GM12801 (cell line): ENCODE measurements around the gene EDAR.

ENCODE experiments used
- CTCF ChIP-seq: IDR thresholded peaks from one replicate; pipeline ENCODE4 v1.5.1; 2011; ENCODE audit warnings: control low read depth; ENCODE audit not compliant: insufficient read length; ENCODE audit errors: extremely low read depth

Gene EDAR

GRCh38 chr2:108917526-108917925, 71.5 kb downstream of the EDAR start:
- TF ChIP-seq CTCF = no peak

GRCh38 chr2:108916796-108917421, 72.1 kb downstream of the EDAR start:
- TF ChIP-seq CTCF = no peak

DNA sequence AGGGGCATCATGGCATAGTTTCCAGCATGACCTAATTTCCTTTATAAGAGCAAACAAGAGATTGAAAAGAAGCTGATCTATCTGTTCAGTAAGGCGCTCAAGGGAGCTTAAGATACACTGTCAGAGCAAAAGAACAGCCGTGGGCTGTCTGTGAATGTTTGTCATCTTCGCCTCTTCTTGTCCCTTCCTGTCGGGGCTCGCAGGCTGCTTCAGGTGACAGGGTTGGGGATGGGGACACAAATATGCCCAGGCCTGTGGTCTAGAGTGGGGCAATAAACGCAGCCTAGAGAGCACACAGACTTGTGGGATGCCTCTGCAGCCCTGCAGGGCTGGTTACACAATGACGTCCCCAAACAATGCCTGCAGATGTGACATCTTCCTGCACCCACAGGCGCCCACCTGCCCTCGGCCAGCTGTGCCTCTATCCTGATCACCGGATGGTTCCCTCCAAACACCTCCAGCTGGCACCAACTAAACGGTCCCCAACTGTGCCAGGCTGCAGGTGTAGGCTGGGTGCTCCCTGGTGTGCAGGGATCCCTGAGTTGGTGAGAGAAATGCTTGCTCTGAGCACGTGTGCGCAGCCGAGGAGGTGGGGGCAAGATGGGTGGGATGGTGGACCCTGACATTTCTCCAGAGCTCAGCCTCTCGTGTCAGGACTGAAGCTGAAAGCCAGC, 72.8 kb downstream of the EDAR start:
- TF ChIP-seq CTCF = no peak

- no peak for TF ChIP-seq CTCF
Observed at GRCh38 chr2:108912629-108912902, 76.5 kb downstream of the EDAR start.

- TF ChIP-seq CTCF = no peak
Observed at GRCh38 chr2:108911807-108912628, 77.0 kb downstream of the EDAR start.

GRCh38 chr2:108911401-108911800, 77.6 kb downstream of the EDAR start:
- TF ChIP-seq CTCF = no peak

- TF ChIP-seq CTCF = no peak
Observed at GRCh38 chr2:108910541-108911396, 78.3 kb downstream of the EDAR start.
